ENCODE data around the gene FHIP1B.
"Not testable (repeated sequence)": the region's sequence is repeated elsewhere in the genome, so short reads cannot be mapped to it uniquely, and the experiment has no call there.

FHIP1B gene

DNA sequence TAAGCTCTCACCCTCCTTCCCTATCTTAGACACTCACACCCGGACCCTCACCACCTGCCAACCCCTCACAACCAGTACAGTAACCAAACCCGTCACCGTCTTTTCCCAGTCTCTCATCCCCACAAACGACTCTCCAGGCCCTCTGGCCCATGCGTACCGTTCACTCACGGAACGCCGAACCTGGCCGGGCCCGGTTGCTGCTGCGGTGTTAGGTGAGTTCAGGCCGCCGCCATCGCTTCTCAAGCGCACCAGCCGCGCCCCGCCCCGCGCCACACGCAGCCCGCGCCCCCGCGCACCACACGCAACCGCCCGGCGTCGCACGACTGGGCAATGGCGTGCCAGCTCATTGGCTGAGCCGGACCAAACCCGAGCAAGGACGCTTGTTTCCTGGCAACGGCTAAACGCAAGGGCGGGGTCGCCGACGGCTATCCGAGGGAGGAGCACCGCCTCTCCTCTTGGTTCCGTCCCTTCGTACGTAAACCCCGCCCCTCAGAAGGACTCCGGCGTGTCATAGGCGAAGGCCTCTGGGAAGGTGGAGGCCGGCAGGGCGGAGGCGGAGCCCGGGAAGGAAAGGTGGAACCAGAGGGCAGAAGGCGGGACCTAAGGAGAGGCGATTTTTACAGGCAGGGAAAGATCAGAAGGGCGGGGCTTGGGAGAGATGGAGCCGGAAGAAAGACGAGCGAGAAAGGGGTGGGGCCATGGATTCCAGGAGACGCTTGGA, at the start of gene FHIP1B:
FHIP1B (minus strand) TSS at position 250 of the 721 bp plus-strand sequence. CDS start 10,120 bp downstream, outside the sequence.
- DNase-seq (ENCODE audit: low read depth, low spot score) = peak; percentile 96

GRCh38 chr11:6283453-6284023, 49.1 kb upstream of the FHIP1B start:
- DNase-seq (ENCODE audit: low read depth, low spot score) = no peak

- not testable (repeated sequence) for DNase-seq (ENCODE audit: low read depth, low spot score)
These were observed 46.4 kb upstream of the FHIP1B start for GRCh38 chr11:6280809-6281208.

GRCh38 chr11:6273188-6273587, 38.8 kb upstream of the FHIP1B start:
- DNase-seq (ENCODE audit: low read depth, low spot score) = no peak

DNA sequence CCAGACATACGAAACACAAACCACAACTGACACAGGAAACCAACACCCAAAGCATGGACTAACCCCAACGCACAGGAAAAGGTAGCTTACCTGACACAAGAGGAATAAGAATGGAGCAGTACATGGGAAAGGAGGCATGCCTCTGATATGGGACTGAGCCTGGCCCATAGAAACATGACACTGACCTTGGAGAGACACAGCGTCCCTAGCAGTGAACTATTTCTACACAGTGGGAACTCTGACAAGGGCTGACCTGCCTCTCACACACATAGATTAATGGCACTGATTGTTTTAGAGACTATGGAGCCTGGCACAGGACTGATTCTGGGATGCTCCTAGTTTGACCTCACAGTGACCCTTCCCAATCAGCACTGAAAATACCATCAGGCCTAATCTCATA, 37.2 kb upstream of the FHIP1B start:
- DNase-seq (ENCODE audit: low read depth, low spot score) = no peak

- no peak for DNase-seq (ENCODE audit: low read depth, low spot score)
These were observed 36.3 kb upstream of the FHIP1B start for GRCh38 chr11:6270584-6271246.

- no peak for DNase-seq (ENCODE audit: low read depth, low spot score)
These were observed 35.6 kb upstream of the FHIP1B start for GRCh38 chr11:6269994-6270393.

- DNase-seq (ENCODE audit: low read depth, low spot score) = no peak
These were observed 34.4 kb upstream of the FHIP1B start for GRCh38 chr11:6268820-6269219.

GRCh38 chr11:6263662-6264061, 29.2 kb upstream of the FHIP1B start:
- DNase-seq (ENCODE audit: low read depth, low spot score) = no peak

DNA sequence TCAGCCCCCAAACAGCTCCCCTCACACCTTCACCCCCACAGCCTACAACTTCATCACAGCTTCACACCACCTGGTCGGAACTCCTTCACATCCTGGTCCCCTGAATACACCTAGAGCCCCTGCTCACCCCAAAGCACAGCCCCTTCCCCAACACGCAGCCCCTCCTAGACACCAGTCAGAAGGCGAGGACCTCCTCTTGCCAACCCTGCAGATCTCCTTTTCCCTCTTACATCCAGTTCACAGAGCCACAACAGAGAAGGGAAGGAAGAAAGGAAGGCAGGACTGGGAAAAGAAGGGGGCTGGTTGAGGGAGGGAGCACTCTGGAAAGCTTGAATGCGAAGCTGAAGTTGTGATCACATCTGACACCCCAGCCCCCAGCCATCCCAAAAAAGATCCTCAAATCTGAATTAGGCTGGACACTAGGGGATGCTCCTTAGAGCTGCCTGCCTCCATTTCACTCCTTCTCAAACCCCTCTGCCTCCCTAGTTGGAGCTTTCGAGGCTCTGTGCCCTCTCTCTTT, 25.8 kb upstream of the FHIP1B start:
- no peak for DNase-seq (ENCODE audit: low read depth, low spot score)

GRCh38 chr11:6258571-6259081, 24.2 kb upstream of the FHIP1B start:
- DNase-seq (ENCODE audit: low read depth, low spot score) = no peak

DNA sequence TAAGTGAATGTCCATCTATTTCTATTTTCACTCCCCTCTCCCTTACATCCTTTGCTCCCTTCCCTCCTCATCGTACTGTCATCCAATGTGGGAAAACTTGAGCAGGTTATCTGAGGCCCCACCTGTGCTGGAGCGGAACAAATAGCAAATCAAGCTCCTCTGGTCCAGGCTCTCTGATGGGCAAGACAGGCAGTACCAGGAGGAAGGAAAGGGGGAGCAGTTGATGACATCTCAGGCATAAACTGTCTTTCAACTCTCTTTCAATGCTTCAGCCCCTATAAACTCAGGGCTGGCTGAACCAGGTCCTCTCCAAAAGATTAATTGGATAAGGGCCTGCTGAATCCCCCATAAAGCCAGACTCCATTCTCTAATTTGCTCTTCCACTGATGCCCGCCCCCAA, 23.7 kb upstream of the FHIP1B start:
- no peak for DNase-seq (ENCODE audit: low read depth, low spot score)

DNA sequence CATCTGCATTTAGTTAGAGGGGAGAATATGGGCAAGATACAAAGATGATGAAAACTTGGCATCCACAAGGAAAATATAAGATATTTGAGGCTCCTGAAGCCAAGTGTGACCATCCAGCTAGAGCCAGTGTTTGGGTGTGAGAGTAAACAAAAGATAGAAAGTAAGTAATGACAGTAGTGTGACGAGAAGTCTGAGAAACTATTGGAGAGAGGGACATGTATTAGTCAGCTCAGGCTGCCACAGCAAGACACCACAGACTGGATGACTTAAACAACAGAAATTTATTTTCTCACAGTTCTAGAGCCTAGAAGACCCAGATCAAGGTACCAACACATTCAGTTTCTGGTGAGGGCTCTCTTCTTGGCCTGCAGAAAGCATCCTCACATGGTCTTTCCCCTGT, 18.8 kb upstream of the FHIP1B start:
- DNase-seq (ENCODE audit: low read depth, low spot score) = no peak

DNA sequence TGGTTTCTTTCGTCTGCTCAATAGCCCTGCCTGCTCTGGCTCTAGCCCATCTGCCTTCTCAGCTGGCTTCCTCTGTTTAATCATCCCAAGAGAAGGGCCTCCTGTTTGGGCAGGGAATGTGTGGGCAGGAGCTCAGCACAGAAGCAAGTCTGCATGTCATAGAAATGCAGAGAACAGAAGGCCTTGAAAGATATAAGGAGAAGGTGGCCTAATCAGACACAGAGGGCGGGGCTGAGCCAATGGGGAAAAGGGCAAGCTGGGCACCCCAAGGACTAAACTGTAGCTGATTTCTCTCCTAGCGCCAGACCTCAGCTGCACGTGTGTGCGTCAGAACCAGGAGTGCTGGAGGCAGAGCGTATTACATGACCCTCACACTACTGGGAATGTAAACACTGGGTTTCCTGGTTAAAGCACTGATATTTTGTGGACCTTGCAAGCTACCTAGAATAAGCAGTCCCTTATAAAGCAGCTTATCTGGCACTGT, 17.6 kb upstream of the FHIP1B start:
- no peak for DNase-seq (ENCODE audit: low read depth, low spot score)

DNA sequence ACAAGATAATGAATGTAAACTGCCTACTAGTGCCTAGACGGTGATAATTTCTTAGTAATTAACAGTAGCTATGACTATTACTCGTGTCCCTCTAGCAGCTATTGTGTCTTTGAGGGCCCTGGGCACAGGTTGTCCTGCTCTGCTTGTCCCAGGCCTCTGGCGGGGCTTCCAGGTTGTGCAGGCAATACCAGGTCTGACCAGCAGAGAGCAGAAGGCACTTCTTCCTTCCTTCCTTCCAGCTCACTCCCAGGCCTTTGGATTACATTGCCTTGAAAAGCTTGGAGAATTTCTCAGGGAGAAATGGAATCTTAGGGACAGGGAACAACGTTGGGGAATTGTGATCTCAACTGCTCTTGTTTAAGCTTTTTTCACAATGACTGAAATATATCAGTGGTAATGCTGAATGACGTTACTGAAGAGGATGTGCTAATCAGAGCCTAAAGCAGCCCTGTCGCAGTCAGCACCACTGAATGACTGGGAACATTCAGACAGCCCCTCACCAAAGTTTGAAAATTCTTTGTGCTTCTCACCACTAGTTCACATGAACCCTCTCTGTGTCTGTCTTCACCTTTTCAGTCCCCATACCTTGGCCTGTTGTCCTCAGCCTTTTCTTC, 16.8 kb upstream of the FHIP1B start:
- no peak for DNase-seq (ENCODE audit: low read depth, low spot score)

DNA sequence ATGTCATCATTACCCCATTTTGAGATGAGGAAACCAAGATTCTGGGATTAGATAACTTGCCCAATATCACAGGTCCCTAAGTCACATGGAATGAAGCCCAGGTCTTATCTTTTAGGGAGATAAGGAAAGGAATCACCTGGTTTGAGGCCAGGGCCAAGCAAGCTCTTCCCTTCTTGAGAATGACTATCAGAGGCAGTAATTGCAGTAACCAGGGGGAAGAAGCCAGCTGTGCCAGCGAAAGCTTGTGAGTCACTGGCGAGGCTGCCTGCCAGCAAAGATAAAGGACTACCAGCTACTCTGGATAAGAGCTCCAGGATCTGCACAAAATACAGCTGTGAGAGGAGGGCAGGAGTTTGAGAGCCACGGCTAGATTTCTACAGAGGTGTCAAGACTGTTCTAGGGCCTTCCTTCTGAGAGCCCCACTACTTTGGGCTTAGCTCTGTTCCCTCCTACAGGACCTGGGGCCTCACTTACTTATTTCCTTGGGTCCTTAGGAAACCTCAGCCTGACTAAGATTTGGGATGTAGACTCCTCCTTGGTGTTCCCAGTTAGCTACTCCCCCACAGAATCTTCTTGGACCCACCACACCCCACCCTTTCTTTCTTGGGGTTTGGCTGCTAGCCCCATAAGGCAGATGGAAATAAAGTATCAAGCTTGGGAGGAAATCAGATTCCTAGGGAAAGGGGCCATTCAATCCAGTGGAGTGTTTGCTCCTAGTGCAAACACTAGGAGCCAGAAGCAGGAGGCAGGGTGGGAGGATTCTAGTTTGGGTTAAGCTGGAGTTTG, 15.5 kb upstream of the FHIP1B start:
- DNase-seq (ENCODE audit: low read depth, low spot score) = no peak

DNA sequence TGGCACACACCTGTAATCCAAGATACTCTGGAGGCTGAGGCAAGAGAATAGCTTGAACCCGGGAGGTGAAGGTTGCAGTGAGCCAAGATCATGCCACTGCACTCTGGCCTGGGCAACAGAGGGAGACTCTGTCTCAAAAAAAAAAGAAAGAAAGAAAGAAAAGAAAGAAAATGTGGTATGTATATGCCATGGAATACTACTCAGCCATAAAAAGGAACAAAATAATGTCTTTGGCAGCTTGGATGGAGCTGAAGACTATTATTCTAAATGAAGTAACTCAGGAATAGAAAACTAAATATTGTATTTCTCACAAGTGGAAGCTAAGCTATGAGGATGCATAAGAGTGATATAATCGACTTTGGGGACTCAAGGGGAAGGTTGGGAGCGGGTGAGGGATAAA, 14.5 kb upstream of the FHIP1B start:
- DNase-seq (ENCODE audit: low read depth, low spot score) = not testable (repeated sequence)

DNA sequence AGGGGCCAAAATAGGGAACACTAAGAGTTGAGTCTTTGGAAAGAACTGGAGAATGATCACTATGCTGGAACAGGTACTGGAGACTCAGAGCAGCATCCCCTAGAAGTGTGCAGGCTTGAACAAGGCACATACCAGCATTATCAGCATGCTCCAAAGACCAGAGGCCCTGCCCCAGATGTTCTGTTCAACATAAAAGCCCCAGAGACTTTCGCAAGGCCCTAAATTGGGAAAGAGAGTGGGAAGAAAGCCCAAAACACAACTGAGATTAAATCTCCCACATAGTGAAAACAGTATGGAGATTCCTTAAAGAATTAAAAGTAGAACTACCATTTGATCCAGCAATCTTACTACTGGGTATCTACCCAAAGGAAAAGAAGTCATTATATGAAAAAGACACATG, 13.8 kb upstream of the FHIP1B start:
- DNase-seq (ENCODE audit: low read depth, low spot score) = no peak

GRCh38 chr11:6245536-6245935, 11.1 kb upstream of the FHIP1B start:
- no peak for DNase-seq (ENCODE audit: low read depth, low spot score)

DNA sequence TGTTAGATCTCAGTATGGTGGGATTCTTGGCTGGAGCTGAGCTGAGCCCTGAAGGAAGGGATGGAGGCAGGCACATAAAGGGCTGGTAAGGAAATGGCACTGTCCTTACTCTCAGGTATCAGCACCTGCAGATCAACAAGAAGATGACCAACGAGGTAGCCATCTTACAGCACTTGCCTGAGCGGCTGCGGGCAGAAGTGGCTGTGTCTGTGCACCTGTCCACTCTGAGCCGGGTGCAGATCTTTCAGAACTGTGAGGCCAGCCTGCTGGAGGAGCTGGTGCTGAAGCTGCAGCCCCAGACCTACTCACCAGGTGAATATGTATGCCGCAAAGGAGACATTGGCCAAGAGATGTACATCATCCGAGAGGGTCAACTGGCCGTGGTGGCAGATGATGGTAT, 6.9 kb upstream of the FHIP1B start:
- no peak for DNase-seq (ENCODE audit: low read depth, low spot score)

- no peak for DNase-seq (ENCODE audit: low read depth, low spot score)
These were observed 6.3 kb upstream of the FHIP1B start for GRCh38 chr11:6240781-6241180.
